HCT116 (cell line): ENCODE measurements around the gene KIAA1328. TPM values are rescaled to one million over a fixed set of nuclear protein-coding genes. Genes with fewer than 3 reads are reported as not detected.

Experiments
- ATAC-seq: fragments of 200-7000 bp; cut with Tn5 transposase; 2 replicates; pipeline ENCODE4 v1.9.1; 2020; ENCODE audit warnings: mild to moderate bottlenecking, moderate library complexity
- BruUV-seq: library from RNA; stranded (reverse); fragments of 400-500 nt; replicated peaks from 2 replicates; lab custom pipeline; 2021; lab: Mats Ljungman, UMichigan
- CTCF ChIA-PET: fragments of 300-600 bp; sonication (Branson Sonifier 250); formaldehyde crosslinking; loops from one replicate; lab custom pipeline; 2021; ENCODE audit warnings: antibody characterized with exemption; lab: Charles Lee
- POLR2A ChIA-PET: fragments of 300-600, 350-600 bp; sonication (Branson Sonifier 250); formaldehyde crosslinking; loops from one replicate; lab custom pipeline; 2021; ENCODE audit warnings: antibody characterized with exemption; lab: Charles Lee
- RAD21 ChIA-PET, 2 experiments: fragments of 300-600 bp; sonication (Branson Sonifier 250); formaldehyde crosslinking; loops; one replicate each; lab custom pipeline; 2023; ENCODE audit warnings: low total read pairs in 2 of 2; ENCODE audit not compliant: uncharacterized antibody in 2 of 2, unreplicated experiment in 2 of 2, low non-redundant PET in 1 of 2; lab: Charles Lee
- DNase-seq: peaks from one replicate; pipeline ENCODE4 v3.0.0-alpha.2; 2010; ENCODE audit warnings: low read depth, low spot score
- H2AFZ ChIP-seq: fragments of 200-600 bp; shearing (Covaris generic), sonication (generic); 2 replicates; pipeline ENCODE4 v1.6.1; 2017; ENCODE audit warnings: low read depth, mixed run types, mixed read lengths, antibody characterized with exemption, low read length; ENCODE audit not compliant: poor library complexity, severe bottlenecking
- H3K27ac ChIP-seq: 2 replicates; pipeline ENCODE4 v1.5.1; 2012; ENCODE audit warnings: low read depth, low read length
- H3K27me3 ChIP-seq: fragments of 200-600 bp; sonication (generic); 2 replicates; pipeline ENCODE4 v1.6.1; 2016; ENCODE audit warnings: mixed run types, low read length, mixed read lengths; ENCODE audit not compliant: insufficient read depth
- H3K36me3 ChIP-seq, 2 experiments: fragments of 200-500 bp in 1 of 2; fragments of 200-600 bp in 1 of 2; sonication (Bioruptor generic) in 1 of 2; sonication (generic) in 1 of 2; 2 replicates each; pipeline versions ENCODE4 v1.5.1 to v1.6.1; 2014 to 2016; ENCODE audit warnings: low read length in 2 of 2, inconsistent platforms in 1 of 2, mixed read lengths in 1 of 2, mixed run types in 1 of 2; ENCODE audit not compliant: insufficient read depth in 2 of 2, control insufficient read depth in 1 of 2
- H3K4me1 ChIP-seq, 2 experiments: fragments of 200-600 bp in 1 of 2; sonication (generic) in 1 of 2; 2 replicates each; pipeline versions ENCODE4 v1.5.1 to v1.6.1; 2012 to 2017; ENCODE audit warnings: low read length in 2 of 2, inconsistent platforms in 1 of 2, mild to moderate bottlenecking in 1 of 2, mixed read lengths in 1 of 2, mixed run types in 1 of 2, moderate library complexity in 1 of 2; ENCODE audit not compliant: insufficient read depth in 2 of 2, control insufficient read depth in 1 of 2
- H3K4me2 ChIP-seq: fragments of 200-600 bp; sonication (generic); 2 replicates; pipeline ENCODE4 v1.6.1; 2017; ENCODE audit warnings: mixed run types, low read length, mixed read lengths
- H3K4me3 ChIP-seq, 2 experiments: fragments of 200-600 bp in 1 of 2; sonication (generic) in 1 of 2; replicated peaks in 1 of 2; 2 replicates each; pipeline ENCODE4 v1.5.1; 2011 to 2016; ENCODE audit warnings: low read length in 2 of 2, control low read depth in 1 of 2, low read depth in 1 of 2, mild to moderate bottlenecking in 1 of 2, mixed read lengths in 1 of 2, mixed run types in 1 of 2
- H3K79me2 ChIP-seq: fragments of 200-600 bp; sonication (generic); 2 replicates; pipeline ENCODE4 v1.6.1; 2017; ENCODE audit warnings: mild to moderate bottlenecking, mixed run types, low read length, moderate library complexity, mixed read lengths; ENCODE audit not compliant: insufficient read depth
- H3K9ac ChIP-seq: fragments of 200-600 bp; sonication (generic); 2 replicates; pipeline ENCODE4 v1.6.1; 2016; ENCODE audit warnings: low read length, mixed read lengths
- H3K9me2 ChIP-seq: fragments of 200-600 bp; sonication (generic), shearing (Covaris generic); 2 replicates; pipeline ENCODE4 v1.6.1; 2017; ENCODE audit warnings: mixed run types, mild to moderate bottlenecking, moderate library complexity; ENCODE audit not compliant: insufficient read depth
- H3K9me3 ChIP-seq, 2 experiments: fragments of 200-500 bp in 1 of 2; fragments of 200-600 bp in 1 of 2; sonication (Bioruptor generic) in 1 of 2; sonication (generic) in 1 of 2; 2 replicates each; pipeline ENCODE4 v1.6.1; 2014 to 2017; ENCODE audit warnings: low read length in 2 of 2, mixed read lengths in 2 of 2, inconsistent platforms in 1 of 2, low read depth in 1 of 2, mild to moderate bottlenecking in 1 of 2, mixed run types in 1 of 2, moderate library complexity in 1 of 2; ENCODE audit not compliant: control insufficient read depth in 1 of 2, insufficient read depth in 1 of 2
- H4K20me1 ChIP-seq: fragments of 200-600 bp; sonication (generic), shearing (Covaris generic); 2 replicates; pipeline ENCODE4 v1.6.1; 2017; ENCODE audit warnings: mixed run types, mild to moderate bottlenecking, moderate library complexity; ENCODE audit not compliant: insufficient read depth
- CEBPB ChIP-seq: IDR thresholded peaks from 2 replicates; pipeline ENCODE4 v1.6.1; 2012; ENCODE audit warnings: low read depth
- CTCF ChIP-seq, 3 experiments: fragments of 200-600 bp in 1 of 3; sonication (generic) in 1 of 3; IDR thresholded peaks in 2 of 3; conservative IDR thresholded peaks in 1 of 3; 2 replicates each; pipeline ENCODE4 v1.5.1; 2012 to 2017; ENCODE audit warnings: low read depth in 2 of 3, low read length in 2 of 3, antibody characterized with exemption in 1 of 3, borderline replicate concordance in 1 of 3, control low read depth in 1 of 3, mild to moderate bottlenecking in 1 of 3, mixed read lengths in 1 of 3, mixed run types in 1 of 3, moderate library complexity in 1 of 3; ENCODE audit not compliant: insufficient read depth in 1 of 3
- ELF1 ChIP-seq: IDR thresholded peaks from 2 replicates; pipeline ENCODE4 v1.6.1; 2012; ENCODE audit warnings: low read depth, borderline replicate concordance
- EZH2phosphoT487 ChIP-seq: fragments of 200-600 bp; IDR thresholded peaks from 2 replicates; pipeline ENCODE4 v1.6.1; 2018; ENCODE audit warnings: antibody characterized with exemption, borderline replicate concordance
- JUND ChIP-seq: IDR thresholded peaks from 2 replicates; pipeline ENCODE4 v1.6.1; 2012
- MAX ChIP-seq: IDR thresholded peaks from 2 replicates; pipeline ENCODE4 v1.6.1; 2012
- POLR2A ChIP-seq: IDR thresholded peaks from 2 replicates; pipeline ENCODE4 v1.7.0; 2011; ENCODE audit warnings: borderline replicate concordance; ENCODE audit not compliant: insufficient read depth, insufficient read length; ENCODE audit errors: extremely low read depth
- SIN3A ChIP-seq: IDR thresholded peaks from 2 replicates; pipeline ENCODE4 v1.6.1; 2012; ENCODE audit warnings: low read depth
- SP1 ChIP-seq: IDR thresholded peaks from 2 replicates; pipeline ENCODE4 v1.6.1; 2012; ENCODE audit warnings: low read depth
- SRF ChIP-seq: IDR thresholded peaks from 2 replicates; pipeline ENCODE4 v1.6.1; 2012; ENCODE audit warnings: low read depth
- ZBTB33 ChIP-seq: IDR thresholded peaks from 2 replicates; pipeline ENCODE4 v1.6.1; 2011; ENCODE audit warnings: mild to moderate bottlenecking, low read length, moderate library complexity; ENCODE audit not compliant: insufficient replicate concordance; ENCODE audit errors: extremely low read depth
- ZNF274 ChIP-seq: fragments of 200-500 bp; sonication (Bioruptor generic); IDR thresholded peaks from 2 replicates; pipeline ENCODE4 v1.6.1; 2014; ENCODE audit warnings: mild to moderate bottlenecking, low read depth, low read length, inconsistent platforms
- intact Hi-C: fragments of 100-400 bp; cut with micrococcal nuclease; formaldehyde crosslinking; loops from 2 replicates; pipeline ENCODE4 v1.10.0; 2022
- total RNA-seq: library from RNA; stranded (reverse); gene quantifications from one replicate; pipeline ENCODE4 v1.2.1, GENCODE V29; 2021; ENCODE audit not compliant: unreplicated experiment

The KIAA1328 gene
- total RNA-seq, 1 experiment from 2014 or later = 5.2 TPM

GRCh38 chr18:37182340-37183135, 353.6 kb downstream of the KIAA1328 start:
- TF ChIP-seq ZBTB33 (no peak), SP1 (no peak), CEBPB (no peak), EZH2phosphoT487 (no peak), CTCF (IDR thresholded peaks at IDR 0.05 in 2 of 3, conservative IDR thresholded peaks at IDR 0.05 in 1 of 3; ENCODE audit: borderline replicate concordance in 1 of 3, insufficient read depth in 1 of 3, low read depth in 2 of 3, low read length in 2 of 3) (no peak), JUND (no peak), MAX (no peak), SIN3A (no peak), ZNF274 (no peak), POLR2A (no peak), SRF (no peak), ELF1 (no peak)
- intact Hi-C loops = no loop called here
- H3K4me2 ChIP-seq = no peak overlapping the region
- BruUV-seq = no TSS peak
- no peaks in the 10 kb centered on the region for H3K79me2 ChIP-seq
- H3K9me3 ChIP-seq = no peaks in the 10 kb centered on the region
- H3K9me2 ChIP-seq = no peaks in the 10 kb centered on the region
- no peaks in the 10 kb centered on the region for H3K36me3 ChIP-seq
- DNase-seq (no peak), ATAC-seq (no peak)
- H3K27me3 ChIP-seq = no peaks in the 10 kb centered on the region
- no peaks in the 10 kb centered on the region for H3K4me1 ChIP-seq
- no peak overlapping the region for H3K9ac ChIP-seq
- no peak overlapping the region for H3K27ac ChIP-seq
- ChIA-PET RAD21 (no interaction called here), CTCF (no interaction called here), POLR2A (no interaction called here)
- H4K20me1 ChIP-seq = no peaks in the 10 kb centered on the region
- H2AFZ ChIP-seq = no peak overlapping the region
- H3K4me3 ChIP-seq = no peak overlapping the region
